Glomerular visceral epithelial cell (primary cell): Measurements from ENCODE around the gene MED15.
"Not testable (repeated sequence)": the region's sequence is repeated elsewhere in the genome, so short reads cannot be mapped to it uniquely, and the experiment has no call there.

ENCODE experiments used
- DNase-seq: peaks from one replicate; pipeline ENCODE4 v3.0.0-alpha.2; 2016; ENCODE audit errors: extremely low spot score

Gene MED15

DNA sequence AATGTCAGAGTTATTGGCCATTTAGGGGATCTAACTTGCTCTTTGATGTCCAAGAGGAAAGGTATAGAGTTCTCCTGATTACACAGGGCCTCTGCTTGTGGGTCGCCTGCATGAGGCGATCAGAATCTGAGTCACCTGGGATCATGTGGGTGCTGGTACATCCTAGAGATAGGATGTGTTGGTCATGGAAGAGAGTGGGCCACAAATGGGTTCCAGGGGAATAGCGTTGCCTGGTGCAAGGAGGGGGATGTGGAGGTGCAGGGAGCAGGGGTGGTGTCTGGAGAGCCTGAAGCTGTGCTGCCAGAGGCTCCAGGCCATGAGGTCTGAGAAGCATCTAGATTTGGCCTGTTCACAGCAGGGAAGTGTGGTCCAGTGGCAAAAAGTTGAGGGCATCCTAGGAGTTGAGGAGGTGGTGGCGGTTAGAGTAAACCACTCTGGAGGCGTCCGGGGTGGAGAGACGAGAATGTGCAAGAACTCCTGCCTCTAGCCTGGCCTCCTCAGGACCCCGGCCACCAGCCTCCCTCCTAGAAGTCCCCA is 92.8 kb downstream of the MED15 start:
- DNase-seq = no peak

DNA sequence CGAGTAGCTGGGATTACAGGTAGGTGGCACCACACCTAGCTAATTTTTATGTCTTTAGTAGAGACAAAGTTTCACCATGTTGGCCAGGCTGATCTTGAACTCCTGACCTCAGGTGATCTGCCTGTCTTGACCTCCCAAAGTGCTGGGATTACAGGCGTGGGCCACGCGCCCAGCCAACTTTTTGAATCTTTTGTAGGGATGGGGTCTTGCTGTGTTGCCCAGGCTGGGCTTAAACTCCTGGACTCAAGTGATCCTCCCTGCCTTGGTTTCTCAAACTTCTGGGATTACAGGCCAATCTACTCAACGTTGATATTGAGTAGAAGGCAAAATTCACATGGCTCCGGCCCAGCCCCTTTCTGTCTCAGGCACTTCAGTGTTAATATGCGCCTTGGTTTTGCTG is 93.9 kb downstream of the MED15 start:
- DNase-seq = no peak

DNA sequence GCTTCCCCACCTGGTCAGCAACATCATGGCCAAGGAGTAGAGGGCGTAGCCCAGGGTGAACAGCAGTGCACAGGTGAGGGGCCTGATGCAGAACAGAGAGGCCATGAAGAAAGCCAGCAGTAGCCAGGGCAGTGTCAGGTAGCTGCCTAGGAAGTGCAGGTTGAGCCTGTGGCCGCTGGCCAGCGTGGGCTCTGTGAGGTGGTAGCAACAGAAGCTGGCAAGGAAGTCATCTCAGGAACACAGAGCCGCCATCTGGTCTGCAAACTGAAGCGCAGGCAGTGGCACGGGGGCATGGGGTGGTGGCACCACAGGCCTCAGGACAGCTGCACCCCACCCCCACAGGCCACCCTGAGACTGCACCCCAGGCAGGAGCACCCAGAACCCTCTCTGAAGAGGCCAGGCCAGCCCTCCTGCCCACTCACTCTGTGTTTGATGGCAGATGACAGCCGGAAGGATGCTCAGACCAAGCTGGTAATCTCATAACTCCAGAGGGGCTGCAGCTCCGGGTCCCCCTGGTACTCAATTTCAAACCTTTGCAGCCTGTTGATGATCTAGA is 95.3 kb downstream of the MED15 start:
- no peak for DNase-seq

DNA sequence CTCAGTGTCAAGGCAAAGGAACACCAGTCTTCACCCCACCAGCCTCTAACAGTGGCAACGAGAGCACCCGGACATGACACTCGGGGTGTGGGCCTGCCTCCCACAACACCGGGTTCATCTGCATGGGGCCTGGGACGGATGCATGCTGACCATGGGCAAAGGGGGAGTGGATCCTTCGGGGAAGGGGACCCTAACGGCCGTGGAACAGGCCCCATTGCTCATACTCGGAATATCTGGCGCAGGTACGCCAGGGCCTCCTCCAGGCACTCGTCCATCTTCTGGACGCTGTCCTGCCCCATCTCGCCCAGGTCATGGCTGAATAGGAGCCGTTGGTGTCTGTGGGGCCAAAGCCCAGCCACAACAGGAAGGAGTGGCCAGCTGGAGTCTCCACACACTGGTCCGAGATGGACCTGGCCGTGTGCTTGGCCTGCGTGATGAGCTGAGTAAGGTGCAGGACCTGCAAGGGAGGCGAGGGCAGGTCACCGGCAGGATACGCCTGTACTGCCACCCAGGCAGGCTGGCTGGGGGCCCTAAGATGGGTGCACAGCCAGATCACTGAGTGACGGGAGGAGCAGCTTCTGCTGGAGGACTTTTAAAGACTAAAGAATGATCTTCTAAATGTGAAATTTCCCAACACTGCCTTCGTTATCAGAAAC is 96.8 kb downstream of the MED15 start:
- no peak for DNase-seq

DNA sequence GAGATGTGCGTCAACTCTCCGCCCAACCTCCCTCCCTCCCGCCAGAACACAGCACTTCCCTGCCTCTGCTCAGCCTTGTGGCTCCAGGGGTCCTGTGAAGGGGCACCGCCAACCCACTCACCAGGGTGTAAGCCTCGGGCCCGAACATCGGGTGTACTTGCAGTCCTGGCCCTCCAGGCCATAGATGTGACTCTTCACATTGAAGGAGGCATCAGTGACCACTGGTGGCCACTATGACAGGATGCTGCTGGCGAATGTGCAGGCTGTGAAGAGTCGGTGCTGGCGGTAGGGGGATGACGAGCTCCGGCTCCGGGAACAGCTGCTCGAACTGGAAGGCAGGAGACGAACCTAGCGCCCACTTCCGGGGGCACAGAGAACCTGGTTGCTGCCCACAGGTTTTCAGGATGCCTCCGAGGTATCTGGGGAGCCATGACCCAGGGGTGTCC is 97.4 kb downstream of the MED15 start:
- DNase-seq = no peak

DNA sequence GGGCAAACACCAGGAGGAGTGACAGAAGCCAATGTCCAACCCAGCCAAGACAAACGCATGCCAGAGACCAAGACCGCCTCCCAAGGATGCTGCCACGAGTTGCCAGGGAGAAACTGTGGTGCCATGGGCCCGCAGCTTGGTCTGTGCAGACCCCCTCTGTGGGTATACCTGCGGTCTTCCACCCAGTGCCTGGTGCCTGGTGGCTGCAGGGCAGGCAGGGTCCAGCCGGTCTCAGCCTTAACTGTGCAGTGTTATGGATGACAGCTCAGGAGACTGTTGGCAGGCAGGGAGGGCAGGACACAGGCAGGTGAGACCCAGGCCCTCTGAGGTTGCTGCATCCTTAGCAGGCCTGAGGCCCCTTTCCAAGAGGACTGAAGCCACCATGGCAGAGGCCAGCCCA is 97.9 kb downstream of the MED15 start:
- no peak for DNase-seq

DNA sequence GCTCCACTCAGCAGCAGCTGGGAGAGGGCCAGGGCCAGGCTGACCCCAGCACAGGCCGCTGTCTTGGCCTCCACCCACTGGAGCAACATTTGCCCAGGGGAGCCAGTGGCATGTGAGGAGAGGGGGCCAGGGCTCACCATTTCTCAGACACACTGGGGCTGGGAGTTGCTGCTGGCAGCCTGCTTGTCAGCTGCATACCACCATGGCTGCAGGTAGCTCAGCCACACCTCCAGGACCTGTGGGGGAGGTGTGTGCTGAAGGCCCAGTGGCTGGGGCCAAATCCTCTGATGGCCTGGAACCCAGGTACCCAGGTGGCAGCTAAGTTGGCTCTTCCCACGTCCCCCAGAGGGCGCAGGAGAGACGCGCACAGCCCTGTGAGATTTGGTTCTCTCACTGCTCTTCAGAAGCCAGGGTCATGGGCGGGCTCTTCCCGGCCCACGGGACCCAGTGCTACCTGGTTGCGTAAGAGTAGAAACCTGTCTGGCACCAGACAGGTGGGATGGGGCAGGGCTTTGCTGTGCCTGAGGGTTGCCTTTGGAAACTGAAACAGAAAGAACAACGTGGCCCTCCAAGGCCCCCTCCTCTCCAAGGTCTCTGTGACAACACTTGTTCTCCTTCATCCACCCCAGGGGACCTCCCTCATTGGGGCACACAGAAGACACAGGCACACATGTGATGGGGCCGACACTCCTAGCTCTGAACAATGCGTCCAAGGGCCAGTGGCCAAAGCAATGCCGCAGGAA is 98.8 kb downstream of the MED15 start:
- DNase-seq = peak; percentile 62

DNA sequence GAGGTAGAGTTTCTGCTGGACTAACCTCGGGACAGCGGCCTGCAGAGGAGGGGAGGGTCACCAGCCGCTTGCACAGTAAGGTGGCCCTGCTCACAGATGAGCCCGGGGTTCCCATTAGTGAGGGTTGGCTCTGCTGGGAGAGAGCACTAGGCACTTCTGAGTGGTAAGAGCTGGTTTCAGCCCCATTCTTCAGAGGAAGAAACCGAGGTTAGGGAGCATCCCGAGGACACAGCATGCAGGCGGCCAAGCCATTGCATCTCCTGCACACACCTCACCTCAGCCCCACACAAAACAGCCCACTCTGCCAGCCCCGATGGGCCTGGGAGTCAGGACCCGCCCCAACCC is 99.3 kb downstream of the MED15 start:
- no peak for DNase-seq

DNA sequence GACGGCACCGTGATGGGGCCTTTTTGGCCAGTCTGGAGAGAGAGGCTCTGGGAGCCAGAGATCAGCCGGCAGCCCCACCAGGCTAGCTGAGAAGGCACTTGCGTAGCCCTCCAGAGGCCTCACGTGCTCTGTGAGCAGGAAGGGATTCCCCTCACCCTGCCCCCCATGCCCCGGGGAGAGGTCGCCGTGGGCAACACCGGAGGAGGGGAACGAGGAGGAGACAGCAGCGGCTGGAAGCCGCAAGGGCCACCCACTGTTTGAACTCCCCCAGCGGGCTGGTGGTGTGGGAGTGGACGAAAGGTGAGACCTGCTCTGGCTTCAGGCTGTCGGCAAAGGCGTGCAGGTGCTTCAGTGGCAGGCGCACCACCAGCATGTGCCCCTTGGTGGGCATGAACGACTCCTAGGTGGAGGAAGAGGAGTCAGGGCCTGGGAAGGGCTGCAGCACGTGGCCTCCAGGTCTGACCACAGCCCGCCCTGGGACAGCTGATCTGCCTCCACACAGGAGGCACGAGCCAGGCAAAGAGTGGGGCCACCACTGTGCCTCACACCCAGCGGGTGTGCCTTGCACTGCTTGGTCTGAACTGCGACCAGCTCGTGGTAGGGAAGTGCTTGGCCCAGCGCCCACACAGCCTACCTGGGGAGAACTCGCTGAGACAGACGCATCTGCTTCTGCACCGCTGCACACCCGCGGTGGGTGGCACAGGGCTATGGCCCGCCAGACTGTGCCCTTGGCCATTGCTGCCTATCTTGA is 99.9 kb downstream of the MED15 start:
- DNase-seq = no peak

DNA sequence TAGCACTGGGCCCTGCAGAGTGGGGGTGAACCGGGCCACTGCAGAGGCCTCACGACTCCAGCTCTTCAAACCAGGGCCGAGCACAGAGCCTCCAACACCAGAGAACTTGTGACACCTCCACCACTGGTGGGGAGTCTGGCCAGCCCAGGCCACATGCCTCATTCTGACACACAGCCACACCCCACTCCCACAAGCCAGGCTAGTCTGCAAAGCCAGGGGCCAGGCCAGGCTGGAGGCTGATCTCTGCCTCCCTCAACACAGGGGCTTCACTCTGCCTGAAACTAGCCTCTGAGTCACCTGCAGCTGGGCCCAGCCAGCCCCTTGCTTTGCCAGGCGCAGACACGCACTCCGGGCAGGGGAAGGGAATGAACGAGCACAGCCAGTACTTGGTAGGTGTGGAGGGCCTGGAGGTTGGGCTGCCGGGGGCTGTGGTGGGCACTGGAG is 102.9 kb downstream of the MED15 start:
- DNase-seq = no peak

DNA sequence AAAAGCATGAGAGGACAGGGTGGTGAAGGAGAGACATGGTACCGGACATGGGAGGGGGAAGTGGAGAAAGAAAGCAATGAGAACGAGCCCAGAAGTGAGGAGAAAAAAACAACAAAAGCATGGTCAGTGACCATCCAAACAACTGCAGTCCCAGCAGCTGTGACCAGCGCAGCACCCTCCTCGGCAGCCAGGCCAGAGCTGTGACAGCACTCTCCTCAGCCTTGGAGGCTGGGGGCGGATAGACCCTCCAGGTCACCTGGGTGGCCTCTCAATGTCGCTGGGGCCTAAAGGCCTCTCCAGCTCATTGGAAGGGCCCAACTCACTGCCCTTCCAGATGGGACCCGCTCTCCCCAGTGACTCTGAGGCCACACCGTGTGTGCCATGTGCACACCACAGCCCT is 103.3 kb downstream of the MED15 start:
- no peak for DNase-seq

DNA sequence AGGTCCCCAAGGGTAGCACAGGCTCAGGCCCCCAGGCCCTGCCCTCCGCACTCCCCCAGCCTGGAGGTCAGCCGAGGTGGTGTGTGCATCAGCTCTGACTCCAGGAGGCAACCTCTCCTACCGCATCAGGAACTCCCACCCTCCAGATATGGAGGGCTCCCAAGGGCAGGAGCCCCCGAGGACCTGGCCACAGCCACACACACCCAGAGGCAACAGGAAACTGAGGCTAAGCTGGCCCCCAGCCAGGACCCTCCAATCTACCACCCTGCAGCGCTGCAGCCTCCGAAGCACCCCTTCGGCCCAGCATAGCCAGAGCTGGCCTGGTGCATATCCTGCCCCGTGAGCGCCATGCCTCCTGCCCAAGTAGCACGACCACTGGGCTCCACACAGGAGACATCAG is 104.0 kb downstream of the MED15 start:
- DNase-seq = no peak

DNA sequence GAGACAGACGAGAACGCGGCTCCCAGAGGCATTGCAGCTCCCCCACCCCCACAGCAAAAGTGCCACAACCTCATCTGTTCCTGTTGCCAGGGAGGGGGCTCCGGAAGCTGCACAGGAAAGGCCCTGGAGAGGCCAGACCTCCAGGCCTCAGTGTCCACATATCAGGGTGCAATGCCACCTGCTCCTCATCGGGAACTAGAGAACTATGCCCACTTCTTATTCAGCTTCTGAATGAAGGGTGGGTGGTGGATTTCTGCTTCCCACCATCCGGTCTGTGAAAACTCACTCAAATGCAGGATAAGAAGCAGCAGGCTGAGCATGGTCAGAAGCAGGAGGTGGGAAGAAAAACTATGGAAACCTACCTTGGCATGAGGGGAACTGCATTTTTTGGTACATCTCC is 105.9 kb downstream of the MED15 start:
- no peak for DNase-seq

DNA sequence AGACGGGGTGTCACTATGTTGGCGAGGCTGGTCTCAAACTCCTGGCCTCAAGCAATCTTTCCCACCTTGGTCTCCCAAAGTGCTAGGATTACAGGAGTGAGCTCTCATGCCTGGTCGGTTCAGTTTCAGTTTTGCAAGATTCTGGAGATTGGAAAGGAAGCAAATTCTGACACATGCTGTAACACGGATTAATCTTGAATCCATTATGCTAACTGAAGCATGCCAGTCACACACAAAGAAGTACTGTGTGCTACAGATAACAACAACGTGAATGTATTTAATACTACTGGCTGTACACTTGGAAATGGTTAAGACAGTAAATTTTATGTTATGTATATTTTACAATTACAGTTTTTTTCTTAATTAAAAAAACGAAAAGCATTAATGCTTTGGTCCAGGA is 107.6 kb downstream of the MED15 start:
- no peak for DNase-seq

DNA sequence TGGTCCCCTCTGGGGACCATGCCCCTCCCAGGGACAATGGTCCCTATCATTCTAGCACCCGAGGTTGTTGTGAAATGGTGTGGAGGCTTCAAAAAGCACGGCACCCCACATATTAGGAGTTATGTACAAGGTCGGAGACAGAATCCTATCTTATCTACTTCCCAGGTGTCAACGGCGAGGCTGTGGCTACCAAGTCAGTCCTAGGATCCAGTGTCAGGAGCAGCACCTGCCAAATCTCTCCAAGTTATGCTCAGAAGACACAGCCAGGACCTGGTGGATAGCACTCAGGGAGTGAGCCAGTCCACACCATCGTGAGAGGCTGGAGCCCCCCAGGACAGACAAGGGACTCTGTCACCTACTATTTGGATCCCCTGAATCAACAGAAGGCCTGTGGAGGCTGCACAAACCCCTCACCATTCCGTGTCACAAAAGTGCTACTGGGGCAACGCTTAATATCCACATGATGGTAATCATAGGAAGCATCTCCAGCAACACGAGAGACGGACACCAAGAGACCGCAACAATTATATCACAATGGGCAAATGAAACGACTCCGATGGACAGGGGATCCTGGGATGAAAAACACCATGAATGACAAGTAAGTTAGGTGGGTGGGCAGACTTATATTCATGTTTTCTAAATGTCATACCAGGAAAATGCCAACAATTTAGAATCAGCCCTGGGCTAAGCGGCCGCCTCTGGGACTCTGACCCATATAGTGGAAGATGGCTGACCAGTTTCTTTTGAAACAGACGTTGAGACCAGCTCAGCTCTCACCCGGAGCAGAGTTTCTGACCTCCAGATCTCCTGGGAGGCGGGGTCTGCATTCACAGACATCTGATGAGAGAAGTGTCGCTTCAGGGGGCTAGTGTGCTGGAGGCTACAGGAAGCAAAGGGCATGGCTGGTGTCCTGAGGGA is 108.4 kb downstream of the MED15 start:
- no peak for DNase-seq

DNA sequence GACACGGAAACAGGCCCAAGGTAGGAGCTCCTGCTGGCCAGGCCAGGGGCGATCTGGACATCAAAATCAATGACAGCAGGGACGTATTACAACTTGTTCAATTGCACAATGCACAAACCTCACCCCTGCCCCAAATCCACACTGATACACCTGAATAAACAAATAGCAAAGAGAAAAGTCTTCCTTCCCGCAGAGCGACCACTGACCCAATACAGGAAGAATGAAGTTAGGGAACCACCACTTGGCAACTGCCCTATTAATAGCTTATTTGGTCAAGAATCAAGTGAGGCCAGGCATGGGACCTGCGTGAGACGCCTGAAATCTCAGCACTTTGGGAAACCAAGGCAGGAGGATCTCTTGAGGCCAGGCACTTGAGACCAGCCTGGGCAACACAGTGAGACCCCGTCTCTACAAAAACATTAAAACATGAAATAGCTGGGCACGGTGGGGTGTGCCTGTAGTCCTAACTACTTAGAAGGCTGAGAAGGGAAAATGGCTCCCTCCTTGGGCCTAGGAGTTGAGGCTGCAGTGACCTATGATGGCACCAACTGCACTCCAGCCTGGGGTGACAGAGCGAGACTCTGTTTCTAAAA is 109.1 kb downstream of the MED15 start:
- DNase-seq = no peak

DNA sequence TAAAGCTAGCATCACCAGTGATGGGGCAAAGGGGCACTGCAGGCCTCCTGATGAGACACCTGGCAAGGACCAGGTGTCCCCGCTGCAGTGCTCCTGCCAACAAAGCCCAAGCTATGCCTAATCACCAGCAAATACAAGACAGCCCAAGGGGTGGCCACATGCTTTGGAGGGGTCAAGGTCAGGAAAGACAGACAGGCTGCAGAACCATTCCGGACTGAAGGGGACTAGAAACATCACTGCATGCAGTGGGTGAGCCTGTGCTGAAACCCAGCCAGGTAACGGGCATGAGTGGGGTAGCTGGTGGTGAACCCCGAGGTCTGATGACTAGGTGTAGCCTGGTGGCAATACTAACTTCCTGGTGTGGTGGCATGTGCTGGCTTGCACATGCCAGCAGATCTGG is 111.1 kb downstream of the MED15 start:
- DNase-seq = no peak

DNA sequence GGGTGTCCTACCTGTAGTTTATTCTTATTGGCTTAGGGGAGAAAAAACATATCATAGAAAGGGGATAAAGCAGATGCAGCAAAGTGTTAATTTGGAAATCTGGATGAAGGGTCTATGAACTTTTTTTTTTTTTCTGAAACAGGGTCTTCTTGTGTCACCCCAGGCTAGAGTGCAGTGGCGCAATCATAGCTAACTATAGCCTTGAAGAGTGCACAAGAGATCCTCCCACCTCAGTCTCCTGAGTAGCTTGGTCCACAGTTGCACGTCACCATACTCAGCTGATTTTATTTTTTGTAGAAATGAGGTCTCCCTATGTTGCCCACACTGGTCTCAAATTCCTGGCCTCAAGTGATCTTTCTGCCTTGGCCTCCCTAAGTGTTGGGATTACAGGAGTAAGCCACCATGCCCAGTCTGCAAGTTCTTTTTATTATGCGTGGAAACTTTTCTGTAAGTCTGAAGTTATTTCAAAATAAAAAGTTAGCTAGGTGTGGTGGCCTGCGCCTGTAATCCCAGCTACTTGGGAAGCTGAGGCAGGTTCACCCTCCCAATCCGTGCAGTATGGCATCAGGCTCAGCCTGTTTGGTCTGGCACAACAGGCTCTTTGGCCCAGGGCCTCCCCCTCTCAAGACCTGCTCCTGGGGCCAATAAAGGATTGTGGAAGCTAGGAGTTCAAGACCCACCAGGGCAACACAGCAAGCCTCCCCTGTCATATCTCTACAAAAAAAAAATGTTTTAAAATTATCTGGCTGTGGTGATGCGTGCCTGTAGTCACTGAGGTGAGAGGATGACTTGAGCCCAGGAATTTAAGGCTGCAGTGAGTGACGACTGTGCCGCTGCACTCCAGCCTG is 111.9 kb downstream of the MED15 start:
- DNase-seq = no peak

DNA sequence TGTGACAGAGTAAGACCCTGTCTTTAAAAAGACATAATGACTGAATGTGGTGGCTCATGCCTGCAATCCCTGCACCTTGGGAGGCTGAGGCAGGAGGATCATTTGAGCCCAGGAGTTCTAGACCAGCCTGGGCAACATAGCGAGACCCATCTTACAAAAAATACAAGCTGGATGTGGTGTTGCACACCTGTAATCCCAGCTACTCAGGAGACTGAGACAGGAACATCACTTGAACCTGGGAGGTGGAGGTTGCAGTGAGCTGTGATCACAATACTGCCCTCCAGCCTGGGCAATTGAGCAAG is 112.4 kb downstream of the MED15 start:
- DNase-seq = not testable (repeated sequence)

DNA sequence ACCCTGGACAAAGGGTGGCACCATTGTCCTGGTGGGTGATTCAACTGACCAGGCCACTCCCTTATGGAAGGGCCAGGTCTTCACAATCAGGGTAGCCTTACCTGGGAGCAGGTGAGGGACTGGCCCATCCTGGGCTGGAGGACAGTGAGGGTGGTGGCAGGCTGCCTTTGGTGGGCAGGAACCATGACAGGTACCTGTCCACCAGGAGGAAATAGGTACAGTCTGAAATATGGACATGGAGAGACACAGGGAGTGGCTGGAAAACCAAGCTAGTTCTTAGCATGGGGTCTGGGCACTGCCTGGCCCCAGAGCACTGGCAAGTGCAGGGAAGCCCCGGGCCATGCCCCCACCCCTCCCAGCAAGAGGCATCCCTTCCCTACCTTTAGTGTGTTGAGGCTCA is 113.8 kb downstream of the MED15 start:
- no peak for DNase-seq
